Adrenal gland (tissue), 5 donors: ENCODE results near the gene TNFRSF11A.

Experiments
- CTCF ChIP-seq, 6 experiments: fragments of 450-650 bp in 4 of 6; fragments of 200-600 bp in 2 of 6; sonication (generic) in 1 of 6; IDR thresholded peaks; 1 replicate in 5 of 6; 2 replicates in 1 of 6; pipeline versions ENCODE4 v1.5.1 to v1.8.0; 2016 to 2021; ENCODE audit warnings: antibody characterized with exemption in 6 of 6, mild to moderate bottlenecking in 2 of 6, moderate library complexity in 1 of 6
- POLR2A ChIP-seq, 2 donors: fragments of 450-650 bp; IDR thresholded peaks; one replicate each; pipeline ENCODE4 v1.6.1; 2017; ENCODE audit warnings: antibody characterized with exemption in 2 of 2, mild to moderate bottlenecking in 2 of 2, moderate library complexity in 1 of 2
- donor health status: DM: no; HTN: no; CAD: no.

GRCh38 chr18:62384610-62385097 is 59.5 kb downstream of the TNFRSF11A start:
- TF ChIP-seq POLR2A (IDR thresholded peaks at IDR 0.05) (no peak), CTCF (IDR thresholded peaks at IDR 0.05) (no peak)
